GM13976 (cell line): ENCODE measurements around the gene NBEA.
"Not testable (repeated sequence)": the region's sequence is repeated elsewhere in the genome, so short reads cannot be mapped to it uniquely, and the experiment has no call there.

Experiments used
- DNase-seq: peaks from one replicate; pipeline ENCODE4 v3.0.0; 2012; ENCODE audit warnings: low spot score
- CTCF ChIP-seq: IDR thresholded peaks from 2 replicates; pipeline ENCODE4 v1.5.1; 2012; ENCODE audit warnings: borderline replicate concordance, mild to moderate bottlenecking; ENCODE audit not compliant: insufficient read depth; ENCODE audit errors: extremely low read depth, missing control alignments, control extremely low read depth
- in situ Hi-C: fragments of 300-500 bp; cut with MboI; formaldehyde crosslinking; loops from one replicate; pipeline ENCODE4 v1.12.0; 2022; ENCODE audit warnings: low sequenced_read_pairs, mixed read lengths, inconsistent platforms; ENCODE audit not compliant: unreplicated experiment

NBEA gene

GRCh38 chr13:35107535-35107934, 165.5 kb downstream of the NBEA start:
- DNase-seq = no peak
- in situ Hi-C loops = no loop called here
- TF ChIP-seq CTCF = no peak

- DNase-seq, in situ Hi-C loops: not testable (repeated sequence)
These were observed 171.5 kb downstream of the NBEA start for GRCh38 chr13:35113612-35114011.

- DNase-seq = no peak
- in situ Hi-C loops = no loop called here
- no peak for TF ChIP-seq CTCF
These were observed 185.4 kb downstream of the NBEA start for GRCh38 chr13:35127466-35127865.

- no peak for TF ChIP-seq CTCF
- in situ Hi-C loops = no loop called here
- no peak for DNase-seq
These were observed 187.4 kb downstream of the NBEA start for GRCh38 chr13:35129500-35129899.

- in situ Hi-C loops = no loop called here
- TF ChIP-seq CTCF = no peak
- DNase-seq = no peak
These were observed 189.4 kb downstream of the NBEA start for GRCh38 chr13:35131471-35131870.

- no peak for DNase-seq
- in situ Hi-C loops = no loop called here
- no peak for TF ChIP-seq CTCF
These were observed 194.5 kb downstream of the NBEA start for GRCh38 chr13:35136585-35136984.

GRCh38 chr13:35139591-35139990, 197.5 kb downstream of the NBEA start:
- in situ Hi-C loops = no loop called here

More at GRCh38 chr13:35139591-35139990, 197.5 kb downstream of the NBEA start:
- DNase-seq = no peak
- no peak for TF ChIP-seq CTCF
